Neuron (in vitro differentiated cells): Measurements from ENCODE around the gene NDNF.

Experiments
- H2AFZ ChIP-seq: one replicate; pipeline ENCODE4 v1.6.1; 2013; ENCODE audit warnings: low read depth, mild to moderate bottlenecking, inconsistent platforms, low read length, moderate library complexity
- H3K27me3 ChIP-seq: one replicate; pipeline ENCODE4 v1.6.1; 2013; ENCODE audit warnings: low read length; ENCODE audit not compliant: insufficient read depth
- H3K36me3 ChIP-seq: one replicate; pipeline ENCODE4 v1.6.1; 2013; ENCODE audit warnings: low read length; ENCODE audit not compliant: insufficient read depth
- H3K4me1 ChIP-seq: one replicate; pipeline ENCODE4 v1.6.1; 2013; ENCODE audit warnings: low read length; ENCODE audit not compliant: insufficient read depth
- H3K4me3 ChIP-seq: 2 replicates; pipeline ENCODE4 v1.5.1; 2013; ENCODE audit warnings: mild to moderate bottlenecking, low read length, moderate library complexity
- H3K9me3 ChIP-seq: one replicate; pipeline ENCODE4 v1.6.1; 2013; ENCODE audit warnings: low read length

NDNF gene

DNA sequence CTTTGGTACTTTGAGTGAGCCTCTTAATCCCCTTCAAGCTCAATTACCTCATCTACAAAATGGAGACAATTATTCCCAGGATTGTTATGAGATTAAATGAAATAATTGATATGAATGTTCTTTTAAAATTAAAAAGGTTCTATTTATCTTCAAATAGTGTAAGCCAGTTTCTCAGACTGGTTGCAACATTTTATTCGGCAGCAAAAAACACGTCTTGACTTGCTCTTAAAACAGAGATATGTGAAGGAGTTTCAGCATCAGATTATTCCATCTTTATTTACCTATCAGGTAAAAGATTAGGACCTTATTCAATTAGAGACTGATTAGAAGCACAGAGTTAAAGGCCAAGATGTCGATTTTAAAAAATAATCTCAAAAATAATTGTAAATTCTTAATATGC is 10.5 kb downstream of the NDNF start:
- Histone ChIP-seq H3K27me3 (no peaks in the 10 kb centered on the region), H3K9me3 (peaks cover 4% of the 10 kb centered on the region), H3K4me3 (no peak overlapping the region), H3K36me3 (peaks cover 2% of the 10 kb centered on the region), H3K4me1 (no peaks in the 10 kb centered on the region), H2AFZ (no peak overlapping the region)

DNA sequence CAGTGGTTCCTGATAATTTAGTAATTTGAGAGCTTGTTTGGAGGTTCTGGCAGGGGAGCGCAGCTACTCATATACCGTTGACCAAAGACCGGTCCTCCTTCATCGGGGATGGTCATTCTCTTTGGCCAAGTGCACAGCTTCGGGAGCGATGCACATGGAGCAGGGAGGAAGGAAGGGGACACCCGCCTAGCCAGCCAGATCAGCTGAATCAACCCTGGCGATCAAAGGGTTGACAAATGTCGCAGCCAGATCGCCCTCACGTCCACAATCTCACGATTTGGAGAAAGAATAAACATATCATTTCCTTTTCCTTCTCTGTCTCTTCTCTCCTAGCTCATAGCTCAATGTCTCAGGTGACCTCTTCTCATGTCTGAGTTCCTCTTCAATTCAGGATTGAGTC is 11.1 kb downstream of the NDNF start:
- peaks cover 2% of the 10 kb centered on the region for H3K36me3 ChIP-seq
- H2AFZ ChIP-seq: no peak overlapping the region
- H3K9me3 ChIP-seq: peaks cover 4% of the 10 kb centered on the region
- H3K4me1 ChIP-seq: no peaks in the 10 kb centered on the region
- H3K27me3 ChIP-seq: no peaks in the 10 kb centered on the region
- no peak overlapping the region for H3K4me3 ChIP-seq

DNA sequence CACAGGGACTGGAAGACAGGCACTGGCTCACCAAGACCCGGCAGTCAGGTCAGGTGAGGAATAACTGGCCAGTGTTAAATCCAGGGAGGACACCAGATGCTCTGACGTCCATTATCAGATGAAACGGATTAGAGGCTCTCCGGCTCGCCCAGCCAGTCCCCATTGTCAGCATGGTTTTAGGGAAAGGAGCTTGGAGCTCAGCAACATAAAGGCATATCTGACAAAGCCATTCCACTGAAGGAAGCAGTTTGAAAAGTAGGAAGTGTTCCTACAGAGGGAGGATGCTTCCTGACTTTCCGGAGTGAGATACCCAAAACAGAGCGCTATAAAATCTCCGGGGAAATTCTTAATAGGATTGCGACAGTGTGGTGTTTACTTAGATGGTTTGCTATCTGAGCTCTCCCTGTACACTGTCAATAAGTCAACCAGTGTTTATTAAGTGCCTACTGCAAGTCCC is 14.8 kb downstream of the NDNF start:
- no peaks in the 10 kb centered on the region for H3K27me3 ChIP-seq

DNA sequence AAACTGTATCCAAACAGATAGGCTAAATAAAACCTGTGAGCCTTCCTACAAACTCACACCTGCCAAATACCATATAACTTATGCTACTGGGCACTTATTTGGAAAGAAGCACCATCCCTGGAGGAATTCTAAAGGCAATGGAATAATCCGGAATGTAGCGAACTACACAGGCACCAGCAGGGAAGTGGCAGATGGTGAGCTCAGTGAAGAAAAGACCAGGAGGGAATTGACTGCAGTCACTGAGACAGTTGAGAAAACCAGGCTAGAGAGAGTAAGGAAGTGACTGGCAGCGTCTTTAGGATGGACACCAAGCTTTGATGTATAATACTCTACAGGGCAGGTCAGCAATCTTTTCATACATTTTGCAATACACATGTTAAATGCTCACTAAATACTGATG is 16.3 kb downstream of the NDNF start:
- H3K27me3 ChIP-seq: no peaks in the 10 kb centered on the region
- no peak overlapping the region for H3K4me3 ChIP-seq
- H2AFZ ChIP-seq: no peak overlapping the region
- peaks cover 2% of the 10 kb centered on the region for H3K36me3 ChIP-seq
- no peaks in the 10 kb centered on the region for H3K4me1 ChIP-seq
- H3K9me3 ChIP-seq: peaks cover 2% of the 10 kb centered on the region

More for the DNA sequence above, 14.8 kb downstream of the NDNF start:
- Histone ChIP-seq H3K4me1 (no peaks in the 10 kb centered on the region), H3K4me3 (no peak overlapping the region), H3K36me3 (peaks cover 2% of the 10 kb centered on the region), H2AFZ (no peak overlapping the region), H3K9me3 (peaks cover 5% of the 10 kb centered on the region)

DNA sequence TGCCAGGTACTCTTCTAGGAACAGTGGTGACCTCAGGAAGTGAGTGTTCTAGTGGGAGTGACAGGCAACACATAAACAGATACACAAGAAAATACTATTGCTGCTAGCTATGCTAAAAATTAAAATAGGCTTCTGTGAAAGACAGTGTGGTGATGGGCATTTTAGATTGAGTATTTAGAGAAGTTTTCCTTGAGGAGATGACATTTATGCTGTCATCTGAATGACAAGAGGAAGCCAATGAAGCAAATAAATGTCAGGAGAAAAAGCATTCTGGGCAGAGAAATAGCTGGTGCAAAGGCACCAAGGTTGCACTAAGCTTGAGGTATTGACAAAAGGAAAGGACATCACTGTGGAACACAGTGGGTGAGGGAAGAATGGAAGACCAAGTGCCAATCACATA is 18.0 kb downstream of the NDNF start:
- no peak overlapping the region for H3K4me3 ChIP-seq
- H2AFZ ChIP-seq: no peak overlapping the region

DNA sequence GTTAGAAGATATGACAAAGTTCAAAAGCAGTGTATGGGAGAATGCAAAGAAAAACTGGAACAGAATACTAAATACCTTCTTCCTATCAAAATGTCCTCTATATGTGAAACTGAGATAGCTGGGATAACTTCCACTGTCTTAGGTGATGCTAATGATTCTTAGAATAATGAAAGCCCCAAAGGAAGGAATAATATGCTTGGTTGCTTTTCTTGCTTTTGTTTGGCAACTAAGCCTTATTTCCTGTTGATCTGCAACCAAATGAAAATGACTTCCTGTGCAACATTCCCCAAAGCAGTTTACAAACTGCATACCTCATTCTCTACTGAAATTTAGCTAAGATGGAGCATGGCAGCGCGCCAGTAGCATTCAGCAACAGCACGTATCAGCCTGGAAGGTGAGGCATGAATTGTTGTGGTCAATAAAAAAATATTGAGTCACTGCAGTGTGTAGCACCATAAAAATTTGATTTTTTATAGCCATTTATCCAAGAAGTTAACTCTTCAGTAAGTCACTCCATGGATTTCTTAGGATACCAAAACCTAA is 18.7 kb downstream of the NDNF start:
- Histone ChIP-seq H3K4me1 (no peaks in the 10 kb centered on the region), H3K4me3 (no peak overlapping the region), H3K36me3 (peaks cover 2% of the 10 kb centered on the region), H3K27me3 (no peaks in the 10 kb centered on the region), H3K9me3 (peaks cover 2% of the 10 kb centered on the region), H2AFZ (no peak overlapping the region)

More for the DNA sequence above, 18.0 kb downstream of the NDNF start:
- H3K27me3 ChIP-seq: no peaks in the 10 kb centered on the region
- H3K36me3 ChIP-seq: peaks cover 2% of the 10 kb centered on the region
- no peaks in the 10 kb centered on the region for H3K4me1 ChIP-seq
- peaks cover 2% of the 10 kb centered on the region for H3K9me3 ChIP-seq

DNA sequence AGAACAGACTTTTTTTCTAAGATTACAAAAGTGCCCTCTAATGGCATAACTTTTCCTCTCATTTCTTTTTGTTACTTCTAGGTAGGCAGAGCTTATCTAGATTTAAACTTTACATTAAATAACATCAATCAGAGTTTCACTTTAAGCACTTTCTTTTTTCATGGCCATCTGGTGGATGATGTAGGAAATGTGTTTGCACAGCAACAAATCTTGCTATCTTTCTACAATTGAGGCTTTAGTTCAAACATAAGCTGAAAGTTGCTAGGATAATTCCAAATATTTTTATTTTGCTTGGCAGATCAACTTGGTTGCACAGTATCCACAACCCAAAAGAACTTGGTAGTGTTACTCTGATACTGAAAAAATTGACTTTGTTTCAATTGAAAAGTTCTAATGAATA is 22.0 kb downstream of the NDNF start:
- Histone ChIP-seq H3K9me3 (peaks cover 2% of the 10 kb centered on the region), H2AFZ (no peak overlapping the region), H3K36me3 (peaks cover 6% of the 10 kb centered on the region), H3K4me1 (no peaks in the 10 kb centered on the region), H3K4me3 (no peak overlapping the region), H3K27me3 (no peaks in the 10 kb centered on the region)

DNA sequence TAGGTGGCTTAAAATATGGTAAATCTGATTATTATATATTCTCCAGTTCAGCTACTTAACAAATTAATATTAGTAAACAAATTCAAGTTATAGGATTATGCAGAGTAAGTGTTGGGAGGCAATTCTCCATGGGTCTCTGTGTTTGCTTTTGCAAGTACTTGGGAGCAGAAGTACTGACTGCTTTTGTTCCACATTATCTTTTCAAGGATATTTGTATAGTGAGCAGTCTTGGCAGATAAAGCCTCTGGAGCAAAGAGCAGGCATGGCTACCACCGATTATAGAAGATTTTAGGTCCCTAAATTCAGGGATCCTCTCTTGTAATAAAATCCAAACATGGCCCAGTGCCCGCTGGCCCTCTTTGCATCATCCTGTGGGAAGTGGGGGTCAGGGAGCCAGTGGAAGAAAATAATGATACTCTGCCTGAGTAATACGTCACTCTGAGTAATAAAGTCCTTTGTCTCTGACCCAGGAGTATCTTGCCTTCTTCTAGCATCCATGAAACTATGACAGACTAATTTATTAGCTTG is 23.2 kb downstream of the NDNF start:
- Histone ChIP-seq H3K4me1 (no peaks in the 10 kb centered on the region), H3K9me3 (no peaks in the 10 kb centered on the region), H3K36me3 (peaks cover 13% of the 10 kb centered on the region), H3K4me3 (no peak overlapping the region), H2AFZ (no peak overlapping the region), H3K27me3 (no peaks in the 10 kb centered on the region)

DNA sequence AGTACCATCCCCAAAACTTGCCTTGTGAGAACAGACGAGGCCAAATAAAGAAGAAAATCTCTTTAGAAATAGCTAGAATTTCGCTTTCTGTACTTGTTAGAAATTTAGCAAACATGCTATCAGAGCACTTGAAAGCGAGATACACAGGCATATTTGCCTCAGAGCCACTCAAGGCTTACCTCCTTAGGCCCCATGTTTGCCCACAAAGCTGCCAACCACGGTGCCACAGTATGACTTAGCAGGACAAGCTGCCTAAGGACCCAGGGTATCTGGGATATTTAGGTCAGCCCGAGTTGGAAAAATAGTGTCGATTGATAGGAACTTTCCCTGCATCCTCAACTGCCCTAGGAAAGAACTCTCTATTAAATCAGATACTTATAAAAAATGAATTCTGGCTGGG is 24.2 kb downstream of the NDNF start:
- Histone ChIP-seq H3K4me1 (no peaks in the 10 kb centered on the region), H3K9me3 (no peaks in the 10 kb centered on the region), H3K36me3 (peaks cover 17% of the 10 kb centered on the region), H3K27me3 (no peaks in the 10 kb centered on the region), H2AFZ (no peak overlapping the region), H3K4me3 (no peak overlapping the region)

DNA sequence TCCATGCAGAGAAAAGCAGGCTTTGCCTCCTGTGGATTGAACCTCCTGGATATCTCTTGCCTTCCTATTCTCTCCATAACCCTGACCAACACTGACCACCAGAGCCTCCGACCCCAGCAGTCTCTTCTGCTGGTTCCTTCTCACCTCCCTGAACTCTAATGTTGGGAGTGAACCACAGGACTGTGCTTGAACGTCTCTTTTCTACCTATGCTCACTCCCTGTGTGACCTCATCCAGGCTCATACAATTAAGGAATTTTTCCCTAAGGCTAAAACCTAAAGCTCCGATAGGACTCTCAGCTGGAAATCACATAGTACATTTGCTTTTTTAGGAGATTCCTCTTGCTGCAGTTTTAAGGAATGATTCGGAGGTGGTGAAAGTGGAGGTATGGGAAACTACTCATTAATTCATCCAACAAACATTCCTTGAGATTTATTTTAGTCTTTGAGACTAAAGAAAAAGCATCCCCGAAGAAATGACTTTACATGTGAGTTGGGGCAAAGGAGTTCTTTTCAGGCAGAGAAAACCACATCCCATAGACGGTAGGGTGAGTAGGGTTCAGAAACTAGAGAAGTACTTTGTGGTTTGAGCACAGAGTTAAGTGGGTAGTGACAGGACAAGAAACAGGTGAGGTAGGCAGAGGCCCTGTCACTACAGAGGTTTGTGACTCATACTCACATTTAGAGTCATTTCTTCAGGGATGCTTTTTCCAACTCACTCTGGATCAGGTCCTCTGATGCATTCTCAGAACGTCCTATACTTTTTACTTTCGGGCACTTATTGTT is 30.8 kb downstream of the NDNF start:
- no peaks in the 10 kb centered on the region for H3K4me1 ChIP-seq
- no peak overlapping the region for H3K4me3 ChIP-seq
- H3K9me3 ChIP-seq: peaks cover 3% of the 10 kb centered on the region
- H3K27me3 ChIP-seq: no peaks in the 10 kb centered on the region
- no peak overlapping the region for H2AFZ ChIP-seq
- H3K36me3 ChIP-seq: peaks cover 69% of the 10 kb centered on the region

DNA sequence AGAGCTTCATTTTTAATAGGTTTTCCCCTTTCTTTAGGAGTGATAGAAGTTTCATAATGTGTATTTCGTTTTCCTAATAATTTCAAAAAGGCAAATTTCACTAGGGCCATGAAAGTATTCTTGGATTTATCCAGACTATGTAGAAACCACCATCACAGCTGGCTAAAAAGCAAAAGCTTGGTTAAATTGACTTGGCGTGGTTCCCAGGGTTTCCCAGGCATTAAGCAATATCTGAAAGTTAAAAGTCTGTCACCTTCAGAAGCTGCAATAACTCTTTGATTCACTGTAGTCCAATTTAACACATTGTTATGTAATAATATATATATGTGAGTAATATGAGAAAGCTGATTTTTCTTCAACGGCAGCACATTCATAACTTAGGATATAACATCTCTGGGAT is 38.3 kb downstream of the NDNF start:
- Histone ChIP-seq H2AFZ (no peak overlapping the region), H3K4me1 (no peaks in the 10 kb centered on the region), H3K4me3 (no peak overlapping the region), H3K9me3 (peaks cover 3% of the 10 kb centered on the region), H3K27me3 (no peaks in the 10 kb centered on the region), H3K36me3 (peaks cover 41% of the 10 kb centered on the region)

DNA sequence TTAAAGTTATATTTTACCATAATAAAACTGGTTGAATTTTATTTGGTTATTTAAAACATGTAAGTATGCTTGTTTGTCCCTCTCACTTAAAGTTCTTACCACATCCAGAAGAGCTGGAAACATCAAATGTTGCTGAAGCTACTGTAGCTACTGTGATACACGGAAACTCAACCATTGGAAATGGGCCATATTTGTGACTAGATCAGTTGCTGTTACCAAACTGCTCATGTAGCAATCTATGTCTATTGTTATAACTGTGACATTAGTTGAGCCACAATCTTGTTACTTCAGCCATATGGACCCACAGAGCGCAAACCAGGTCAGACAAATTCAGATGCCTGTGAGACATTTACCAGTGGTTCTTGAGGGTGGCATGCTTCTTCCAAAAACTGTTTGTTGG is 41.6 kb downstream of the NDNF start:
- Histone ChIP-seq H3K36me3 (peaks cover 12% of the 10 kb centered on the region), H3K4me3 (no peak overlapping the region)

DNA sequence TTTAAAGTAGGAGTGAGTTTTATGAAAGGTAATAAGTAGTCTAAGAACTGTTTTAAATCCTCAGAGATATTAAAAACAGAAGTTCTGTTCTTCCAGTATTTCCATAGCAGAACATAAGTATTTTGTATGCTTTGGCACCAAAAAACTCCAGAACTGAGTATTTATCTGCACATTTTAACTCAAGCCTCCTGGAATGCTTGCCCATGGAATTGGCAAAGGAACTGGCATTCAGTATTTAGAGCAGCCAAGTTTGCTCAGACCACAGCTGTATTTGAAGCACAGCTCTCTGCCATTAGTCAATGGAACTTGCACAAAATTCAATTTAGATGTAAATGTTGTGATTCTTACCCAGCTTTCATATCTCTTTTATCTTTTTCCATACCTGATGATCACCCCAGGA is 42.2 kb downstream of the NDNF start:
- Histone ChIP-seq H3K4me1 (peaks cover 3% of the 10 kb centered on the region), H3K4me3 (no peak overlapping the region), H2AFZ (no peak overlapping the region), H3K9me3 (no peaks in the 10 kb centered on the region), H3K36me3 (peaks cover 7% of the 10 kb centered on the region), H3K27me3 (no peaks in the 10 kb centered on the region)

More for the DNA sequence above, 41.6 kb downstream of the NDNF start:
- no peak overlapping the region for H2AFZ ChIP-seq
- H3K27me3 ChIP-seq: no peaks in the 10 kb centered on the region
- H3K4me1 ChIP-seq: no peaks in the 10 kb centered on the region
- no peaks in the 10 kb centered on the region for H3K9me3 ChIP-seq
